SK-N-SH (cell line): Measurements from ENCODE around the gene ARHGAP26. TPM values are rescaled to one million over a fixed set of nuclear protein-coding genes. Genes with fewer than 3 reads are reported as not detected.

Experiments
- CTCF ChIA-PET: fragments of 300-600, 350-600 bp; formaldehyde crosslinking; extraction: SDS; loops from one replicate; lab custom pipeline; 2021; lab: Yijun Ruan, JAX
- POLR2A ChIA-PET: fragments of 350-600 bp; sonication (Branson Sonifier 250); formaldehyde crosslinking; extraction: SDS; loops from one replicate; lab custom pipeline; 2020; ENCODE audit warnings: antibody characterized with exemption, inconsistent platforms; lab: Yijun Ruan, JAX
- DNase-seq: peaks from one replicate; pipeline ENCODE4 v3.0.0; 2012
- H2AFZ ChIP-seq: fragments of 200-600 bp; sonication (generic); 2 replicates; pipeline ENCODE4 v1.8.1; 2016; ENCODE audit warnings: antibody characterized with exemption, mild to moderate bottlenecking, low read depth
- H3F3A ChIP-seq: fragments of 200-600 bp; sonication (generic); replicated peaks from 2 replicates; pipeline ENCODE3; 2016; ENCODE audit warnings: antibody characterized with exemption, mild to moderate bottlenecking; ENCODE audit not compliant: insufficient read depth
- H3K27ac ChIP-seq, 2 experiments: fragments of 200-500 bp in 1 of 2; fragments of 200-600 bp in 1 of 2; sonication (Bioruptor generic) in 1 of 2; sonication (generic), shearing (Covaris generic) in 1 of 2; 2 replicates each; pipeline versions ENCODE4 v1.5.1 to v1.6.1; 2014 to 2016; ENCODE audit warnings: low read depth in 2 of 2, inconsistent platforms in 1 of 2, low read length in 1 of 2, mild to moderate bottlenecking in 1 of 2, mixed read lengths in 1 of 2
- H3K27me3 ChIP-seq: fragments of 200-600 bp; sonication (generic), shearing (Covaris generic); 2 replicates; pipeline ENCODE4 v1.6.1; 2016; ENCODE audit warnings: mixed run types; ENCODE audit not compliant: insufficient read depth
- H3K36me3 ChIP-seq, 2 experiments: fragments of 200-500 bp in 1 of 2; fragments of 200-600 bp in 1 of 2; sonication (Bioruptor generic) in 1 of 2; sonication (generic) in 1 of 2; replicated peaks in 1 of 2; 2 replicates each; pipeline versions ENCODE3 to v1.5.1; 2014 to 2016; ENCODE audit warnings: low read length in 1 of 2, mild to moderate bottlenecking in 1 of 2; ENCODE audit not compliant: insufficient read depth in 2 of 2, control insufficient read depth in 1 of 2
- H3K4me1 ChIP-seq, 2 experiments: fragments of 200-500 bp in 1 of 2; fragments of 200-600 bp in 1 of 2; sonication (Bioruptor generic) in 1 of 2; sonication (generic), shearing (Covaris generic) in 1 of 2; 2 replicates each; pipeline versions ENCODE4 v1.5.1 to v1.6.1; 2014 to 2016; ENCODE audit warnings: low read depth in 1 of 2, low read length in 1 of 2, mixed run types in 1 of 2; ENCODE audit not compliant: insufficient read depth in 2 of 2, control insufficient read depth in 1 of 2
- H3K4me2 ChIP-seq: fragments of 200-600 bp; sonication (generic), shearing (Covaris generic); 2 replicates; pipeline ENCODE4 v1.6.1; 2017; ENCODE audit warnings: mixed run types
- H3K4me3 ChIP-seq, 2 experiments: fragments of 200-500 bp in 1 of 2; fragments of 200-600 bp in 1 of 2; sonication (Bioruptor generic) in 1 of 2; sonication (generic), shearing (Covaris generic) in 1 of 2; 2 replicates each; pipeline versions ENCODE4 v1.5.1 to v1.8.1; 2014 to 2016; ENCODE audit warnings: low read depth in 2 of 2, inconsistent platforms in 1 of 2, low read length in 1 of 2, mild to moderate bottlenecking in 1 of 2, mixed read lengths in 1 of 2, moderate library complexity in 1 of 2
- H3K79me2 ChIP-seq: fragments of 200-600 bp; sonication (generic); 2 replicates; pipeline ENCODE4 v1.8.1; 2017; ENCODE audit warnings: mild to moderate bottlenecking; ENCODE audit not compliant: insufficient read depth
- H3K9ac ChIP-seq: fragments of 200-600 bp; sonication (generic); 2 replicates; pipeline ENCODE4 v1.6.1; 2017; ENCODE audit warnings: mixed run types
- H3K9me2 ChIP-seq: fragments of 200-600 bp; sonication (generic); 2 replicates; pipeline ENCODE4 v1.6.1; 2017; ENCODE audit warnings: mixed run types
- H3K9me3 ChIP-seq: fragments of 200-600 bp; sonication (generic); 2 replicates; pipeline ENCODE4 v1.6.1; 2017; ENCODE audit warnings: mixed run types, mild to moderate bottlenecking, moderate library complexity
- H4K20me1 ChIP-seq: fragments of 200-600 bp; sonication (generic); 2 replicates; pipeline ENCODE4 v1.6.1; 2017; ENCODE audit warnings: mild to moderate bottlenecking, mixed run types; ENCODE audit not compliant: insufficient read depth
- CHD2 ChIP-seq: fragments of 150-350 bp; IDR thresholded peaks from 2 replicates; pipeline ENCODE4 v1.6.1; 2018; ENCODE audit warnings: low read length; ENCODE audit not compliant: partially characterized antibody
- EP300 ChIP-seq, 2 experiments: IDR thresholded peaks; 2 replicates each; pipeline versions ENCODE4 v1.4.0 to v1.6.1; 2012; ENCODE audit warnings: borderline replicate concordance in 1 of 2, low read depth in 1 of 2, low read length in 1 of 2
- EZH2phosphoT487 ChIP-seq: fragments of 200-600 bp; sonication (generic); IDR thresholded peaks from 2 replicates; pipeline ENCODE4 v1.6.1; 2017; ENCODE audit warnings: low read depth, mixed run types, mild to moderate bottlenecking, antibody characterized with exemption, moderate library complexity, borderline replicate concordance
- FOSL2 ChIP-seq: IDR thresholded peaks from 2 replicates; pipeline ENCODE4 v1.4.0; 2012; ENCODE audit warnings: low read depth, mild to moderate bottlenecking, moderate library complexity, borderline replicate concordance
- FOXM1 ChIP-seq: IDR thresholded peaks from 2 replicates; pipeline ENCODE4 v1.4.0; 2012; ENCODE audit warnings: low read depth, mild to moderate bottlenecking
- GATA2 ChIP-seq: sonication (generic); formaldehyde crosslinking; IDR thresholded peaks from 2 replicates; pipeline ENCODE4 v1.5.0; 2020; ENCODE audit warnings: mild to moderate bottlenecking, missing genetic modification reagents
- JUND ChIP-seq: IDR thresholded peaks from 2 replicates; pipeline ENCODE4 v1.4.0; 2012
- MXI1 ChIP-seq: IDR thresholded peaks from 2 replicates; pipeline ENCODE4 v1.6.1; 2012; ENCODE audit warnings: mild to moderate bottlenecking, low read depth, low read length, improper control_type of control experiment
- RAD21 ChIP-seq: IDR thresholded peaks from 2 replicates; pipeline ENCODE4 v1.6.1; 2012; ENCODE audit warnings: mild to moderate bottlenecking, low read length
- RCOR1 ChIP-seq: fragments of 150-350 bp; IDR thresholded peaks from 2 replicates; pipeline ENCODE4 v1.6.1; 2017; ENCODE audit warnings: antibody characterized with exemption, low read length
- RFX5 ChIP-seq: IDR thresholded peaks from 2 replicates; pipeline ENCODE4 v1.6.1; 2012; ENCODE audit warnings: mild to moderate bottlenecking, improper control_type of control experiment, low read length
- RXRA ChIP-seq: IDR thresholded peaks from 2 replicates; pipeline ENCODE4 v1.4.0; 2012; ENCODE audit warnings: low read depth, mild to moderate bottlenecking, borderline replicate concordance
- SIN3A ChIP-seq: IDR thresholded peaks from 2 replicates; pipeline ENCODE4 v1.6.1; 2012; ENCODE audit warnings: low read depth, mild to moderate bottlenecking, low read length, moderate library complexity, borderline replicate concordance
- SMC3 ChIP-seq: IDR thresholded peaks from 2 replicates; pipeline ENCODE4 v1.6.1; 2012; ENCODE audit warnings: low read depth, low read length, improper control_type of control experiment
- TCF12 ChIP-seq: IDR thresholded peaks from 2 replicates; pipeline ENCODE4 v1.4.0; 2012
- TEAD4 ChIP-seq: IDR thresholded peaks from 2 replicates; pipeline ENCODE4 v1.4.0; 2012; ENCODE audit warnings: mild to moderate bottlenecking, borderline replicate concordance; ENCODE audit not compliant: insufficient read depth
- USF1 ChIP-seq: IDR thresholded peaks from 2 replicates; pipeline ENCODE4 v1.4.0; 2012; ENCODE audit warnings: low read depth, borderline replicate concordance
- YY1 ChIP-seq: IDR thresholded peaks from 2 replicates; pipeline ENCODE4 v1.4.0; 2012; ENCODE audit warnings: low read depth, mild to moderate bottlenecking
- WGBS: methylation state at CpG from one replicate; pipeline ENCODE4 v1.1.6; 2017; ENCODE audit warnings: low lambda C conversion rate; 5-methylcytosine and 5-hydroxymethylcytosine counted together
- polyA plus RNA-seq, 3 experiments: library from polyadenylated mRNA; depleted of rRNA; stranded (reverse); fragments of >200 nt; gene quantifications; 2 replicates each; pipeline ENCODE4 v1.2.3, GENCODE V29; 2012

ARHGAP26 gene
- polyA plus RNA-seq, 1 of the 3 experiments (the other 2 are of a cell fraction), result 6.1 TPM

- Histone ChIP-seq H3K4me3 (no peak overlapping the region), H3K9ac (no peak overlapping the region), H3K4me1 (peaks cover 7 to 12% of the 10 kb centered on the region in 2 experiments; a peak in 3 of 4 replicates), H3K9me2 (no peaks in the 10 kb centered on the region), H3K36me3 (peaks cover 0 to 25% of the 10 kb centered on the region in 2 experiments), H2AFZ (no peak overlapping the region), H3K4me2 (no peak overlapping the region), H3K27ac (no peak overlapping the region; a peak in 1 of 4 replicates), H3K27me3 (no peaks in the 10 kb centered on the region), H3K9me3 (no peaks in the 10 kb centered on the region), H3F3A (peaks cover 12% of the 10 kb centered on the region), H3K79me2 (no peaks in the 10 kb centered on the region), H4K20me1 (no peaks in the 10 kb centered on the region)
- no peak for DNase-seq
- WGBS, result 100% methylated on average over 1 of the region's 1 CpG
- no peak for TF ChIP-seq MXI1
- no peak for TF ChIP-seq FOSL2
- no peak for TF ChIP-seq TEAD4
- no peak for TF ChIP-seq RCOR1
- TF ChIP-seq USF1, result no peak
- TF ChIP-seq EP300 (IDR thresholded peaks at IDR 0.05; ENCODE audit: borderline replicate concordance in 1 of 2, low read depth in 1 of 2, low read length in 1 of 2), result no peak
- TF ChIP-seq FOXM1, result no peak
- no peak for TF ChIP-seq GATA2 (CRISPR knock-in tag)
- TF ChIP-seq RFX5, result no peak
- no peak for TF ChIP-seq SMC3
- TF ChIP-seq YY1, result no peak
- no peak for TF ChIP-seq RAD21
- TF ChIP-seq RXRA, result no peak
- TF ChIP-seq JUND, result no peak
- POLR2A ChIA-PET, result no interaction called here
- CTCF ChIA-PET, result interaction anchor here (1.1 kb wide), 1 partner anchor 13 kb away, joined by 4 read pairs; no protein-coding TSS in a partner anchor
Observed at GRCh38 chr5:143037708-143038107, 267.5 kb downstream of the ARHGAP26 start.

GRCh38 chr5:143040622-143041021 lies 270.4 kb downstream of the ARHGAP26 start:
- Histone ChIP-seq H2AFZ (no peak overlapping the region), H3K79me2 (no peaks in the 10 kb centered on the region), H3K4me1 (peaks cover 7 to 14% of the 10 kb centered on the region in 2 experiments; a peak in 3 of 4 replicates), H3K4me2 (no peak overlapping the region), H3K9ac (no peak overlapping the region), H4K20me1 (no peaks in the 10 kb centered on the region), H3F3A (no peaks in the 10 kb centered on the region), H3K9me3 (no peaks in the 10 kb centered on the region), H3K9me2 (no peaks in the 10 kb centered on the region), H3K27me3 (no peaks in the 10 kb centered on the region), H3K27ac (no peak overlapping the region), H3K36me3 (peaks cover 0 to 33% of the 10 kb centered on the region in 2 experiments), H3K4me3 (no peak overlapping the region)
- POLR2A ChIA-PET, result no interaction called here
- DNase-seq, result no peak
- 95% methylated on average over 2 of the region's 2 CpGs for WGBS
- TF ChIP-seq SIN3A (no peak), CHD2 (no peak), TEAD4 (no peak), GATA2 (CRISPR knock-in tag) (no peak), YY1 (no peak), EZH2phosphoT487 (no peak), TCF12 (no peak)
- TF ChIP-seq, all 33 proteins: peak for 0
- CTCF ChIA-PET, result interaction anchor here (1.3 to 1.6 kb wide), 2 partner anchors 19 to 927 kb away, joined by 3 to 4 read pairs; no protein-coding TSS in a partner anchor
